Measurements from ENCODE around the gene BCL2A1.

Gene BCL2A1

DNA sequence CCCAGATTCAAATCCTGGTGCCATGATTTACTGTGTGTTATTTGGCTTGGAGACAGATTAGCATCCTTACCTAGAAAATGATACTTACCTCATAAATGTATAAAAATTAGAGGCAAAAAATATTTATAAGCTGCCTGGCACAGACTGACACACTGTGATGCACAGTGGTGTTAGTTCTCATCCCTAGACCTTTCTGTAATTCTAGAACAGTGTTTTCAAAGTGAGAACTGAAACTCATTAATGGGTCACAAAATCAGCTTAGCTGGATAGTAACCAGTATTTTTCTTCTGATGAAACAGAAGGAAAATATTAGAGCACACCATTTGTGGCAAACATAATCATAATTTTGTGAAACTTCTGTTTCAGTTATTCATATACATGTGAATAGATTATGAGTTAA, 56.3 kb downstream of the BCL2A1 start:
- TF ChIP-seq TAF1 (IDR thresholded peaks at IDR 0.05; ENCODE audit: borderline replicate concordance, insufficient read depth, low read length) (no peak), FOXP2 (optimal IDR thresholded peaks at IDR 0.05; ENCODE audit: borderline replicate concordance, extremely low read depth, extremely low read length, insufficient read depth) (no peak), SIN3A (IDR thresholded peaks at IDR 0.05; ENCODE audit: borderline replicate concordance, insufficient read depth, low read length) (no peak), POLR2AphosphoS5 (IDR thresholded peaks at IDR 0.05; ENCODE audit: low read depth, low read length) (no peak)
- TF ChIP-seq, protein P1, sequence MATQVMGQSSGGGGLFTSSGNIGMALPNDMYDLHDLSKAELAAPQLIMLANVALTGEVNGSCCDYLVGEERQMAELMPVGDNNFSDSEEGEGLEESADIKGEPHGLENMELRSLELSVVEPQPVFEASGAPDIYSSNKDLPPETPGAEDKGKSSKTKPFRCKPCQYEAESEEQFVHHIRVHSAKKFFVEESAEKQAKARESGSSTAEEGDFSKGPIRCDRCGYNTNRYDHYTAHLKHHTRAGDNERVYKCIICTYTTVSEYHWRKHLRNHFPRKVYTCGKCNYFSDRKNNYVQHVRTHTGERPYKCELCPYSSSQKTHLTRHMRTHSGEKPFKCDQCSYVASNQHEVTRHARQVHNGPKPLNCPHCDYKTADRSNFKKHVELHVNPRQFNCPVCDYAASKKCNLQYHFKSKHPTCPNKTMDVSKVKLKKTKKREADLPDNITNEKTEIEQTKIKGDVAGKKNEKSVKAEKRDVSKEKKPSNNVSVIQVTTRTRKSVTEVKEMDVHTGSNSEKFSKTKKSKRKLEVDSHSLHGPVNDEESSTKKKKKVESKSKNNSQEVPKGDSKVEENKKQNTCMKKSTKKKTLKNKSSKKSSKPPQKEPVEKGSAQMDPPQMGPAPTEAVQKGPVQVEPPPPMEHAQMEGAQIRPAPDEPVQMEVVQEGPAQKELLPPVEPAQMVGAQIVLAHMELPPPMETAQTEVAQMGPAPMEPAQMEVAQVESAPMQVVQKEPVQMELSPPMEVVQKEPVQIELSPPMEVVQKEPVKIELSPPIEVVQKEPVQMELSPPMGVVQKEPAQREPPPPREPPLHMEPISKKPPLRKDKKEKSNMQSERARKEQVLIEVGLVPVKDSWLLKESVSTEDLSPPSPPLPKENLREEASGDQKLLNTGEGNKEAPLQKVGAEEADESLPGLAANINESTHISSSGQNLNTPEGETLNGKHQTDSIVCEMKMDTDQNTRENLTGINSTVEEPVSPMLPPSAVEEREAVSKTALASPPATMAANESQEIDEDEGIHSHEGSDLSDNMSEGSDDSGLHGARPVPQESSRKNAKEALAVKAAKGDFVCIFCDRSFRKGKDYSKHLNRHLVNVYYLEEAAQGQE (IDR thresholded peaks at IDR 0.05; ENCODE audit: insufficient read depth in 1 of 2, low read depth in 2 of 2, low read length in 2 of 2), result no peak

Measured in PFSK-1 (cell line).